ENCODE measurements around the gene HOXA11. TPM values are rescaled to one million over a fixed set of nuclear protein-coding genes. Genes with fewer than 3 reads are reported as not detected.

The HOXA11 gene
- total and polyA plus RNA-seq, 12 donors: 0.13 to 3.0 (median 1.2) TPM; not detected in 2

- Histone ChIP-seq H3K4me1 (replicated peaks in 1 of 2) (peaks cover 9 to 27% of the 10 kb centered on the region in 2 donors), H3K27ac (peak within 1 kb of the TSS; percentile 70 to 99 (median 92)), H3K9me3 (replicated peaks in 1 of 3) (no peaks in the 10 kb centered on the region), H3K27me3 (no peaks in the 10 kb centered on the region), H3K4me3 (peak within 1 kb of the TSS in 2 of 4 donors; percentile 38 to 63), H3K36me3 (replicated peaks in 1 of 2) (peaks cover 0 to 12% of the 10 kb centered on the region in 2 donors)
- intact Hi-C loops (cut with DNase I): no loop called here
- no peak for TF ChIP-seq POLR2A (IDR thresholded peaks at IDR 0.05)
- TF ChIP-seq CTCF (IDR thresholded peaks at IDR 0.05): no peak
- DNase-seq: peak; percentile 84 to 95 (median 92)
- 10 to 29% (median 14%) methylated on average over 26 to 63 of the region's 63 CpGs for WGBS, 4 donors
Measured at GRCh38 chr7:27147199-27148030, 37.6 kb downstream of the HOXA11 start, which contains the start of gene HOXA6. Gene HOXA6, minus strand, starts transcription at chr7:27147774. Its CDS starts 25 bp downstream, at chr7:27147749.

- no peak for TF ChIP-seq CTCF (IDR thresholded peaks at IDR 0.05)
- TF ChIP-seq POLR2A (IDR thresholded peaks at IDR 0.05): no peak
- DNase-seq: peak in 4 of 7 donors; percentile 19 to 54 (median 24)
- peaks cover 11 to 29% of the 10 kb centered on the region in 2 donors for H3K4me1 ChIP-seq (replicated peaks in 1 of 2)
- intact Hi-C loops (cut with DNase I): no loop called here
- H3K4me3 ChIP-seq: peak overlapping the region in 1 of 4 donors; percentile 63
- H3K27me3 ChIP-seq: no peaks in the 10 kb centered on the region
- H3K27ac ChIP-seq: peak overlapping the region; percentile 70 to 99 (median 92)
- peaks cover 0 to 12% of the 10 kb centered on the region in 2 donors for H3K36me3 ChIP-seq (replicated peaks in 1 of 2)
- H3K9me3 ChIP-seq (replicated peaks in 1 of 3): no peaks in the 10 kb centered on the region
- 61 to 73% (median 71%) methylated on average over 5 of the region's 5 CpGs for WGBS, 4 donors
Measured at GRCh38 chr7:27146491-27147198, 38.4 kb downstream of the HOXA11 start.

GRCh38 chr7:27145914-27146412, 39.1 kb downstream of the HOXA11 start:
- Histone ChIP-seq H3K9me3 (replicated peaks in 1 of 3) (no peaks in the 10 kb centered on the region), H3K4me3 (peak overlapping the region in 1 of 4 donors; percentile 17), H3K36me3 (replicated peaks in 1 of 2) (peaks cover 0 to 12% of the 10 kb centered on the region in 2 donors), H3K4me1 (replicated peaks in 1 of 2) (peaks cover 16 to 28% of the 10 kb centered on the region in 2 donors), H3K27ac (peak overlapping the region in 4 of 5 donors; percentile 42 to 99 (median 96)), H3K27me3 (no peaks in the 10 kb centered on the region)
- 72 to 78% (median 73%) methylated on average over 9 to 11 of the region's 11 CpGs for WGBS, 4 donors
- intact Hi-C loops (cut with DNase I): no loop called here
- DNase-seq: peak in 2 of 7 donors; percentile 24 to 28
- TF ChIP-seq POLR2A (IDR thresholded peaks at IDR 0.05): no peak
- TF ChIP-seq CTCF (IDR thresholded peaks at IDR 0.05): no peak

Measured in adrenal gland (tissue), 12 donors.